Islet of Langerhans (tissue), 1 donor: ENCODE data around the gene DNAH12.
"Not testable (repeated sequence)": the region's sequence is repeated elsewhere in the genome, so short reads cannot be mapped to it uniquely, and the experiment has no call there.

Source experiments
- FAIRE-seq: peaks from one replicate; lab custom pipeline; 2011; peaks lifted over from hg19 to GRCh38; lab: Jason Lieb, UNC

DNAH12 gene

GRCh38 chr3:57538465-57538864, 5.7 kb downstream of the DNAH12 start:
- FAIRE-seq, result no peak

- no peak for FAIRE-seq
Observed at GRCh38 chr3:57530071-57530608, 14.0 kb downstream of the DNAH12 start.

- no peak for FAIRE-seq
Observed at GRCh38 chr3:57518276-57518915, 25.7 kb downstream of the DNAH12 start.

GRCh38 chr3:57512166-57512565, 32.0 kb downstream of the DNAH12 start:
- no peak for FAIRE-seq

DNA sequence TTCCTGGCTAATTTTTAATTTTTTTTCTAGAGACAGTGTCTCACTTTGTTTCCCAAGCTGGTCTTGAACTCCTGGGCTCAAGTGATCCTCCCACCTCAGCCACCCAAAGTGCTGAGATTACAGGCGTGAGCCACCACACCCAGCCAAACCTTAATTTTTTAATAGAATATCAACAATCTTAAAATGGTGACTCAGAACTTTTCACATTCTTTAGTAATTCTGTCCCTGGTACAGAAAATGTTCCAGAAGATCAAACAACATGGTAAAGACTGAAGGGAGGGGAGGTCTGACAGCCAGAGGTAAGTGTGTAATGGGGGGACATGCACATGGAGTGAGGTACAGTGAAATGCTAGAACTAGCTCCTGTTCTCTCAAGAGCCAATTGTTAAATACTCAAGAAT, 38.2 kb downstream of the DNAH12 start:
- FAIRE-seq, result no peak

DNA sequence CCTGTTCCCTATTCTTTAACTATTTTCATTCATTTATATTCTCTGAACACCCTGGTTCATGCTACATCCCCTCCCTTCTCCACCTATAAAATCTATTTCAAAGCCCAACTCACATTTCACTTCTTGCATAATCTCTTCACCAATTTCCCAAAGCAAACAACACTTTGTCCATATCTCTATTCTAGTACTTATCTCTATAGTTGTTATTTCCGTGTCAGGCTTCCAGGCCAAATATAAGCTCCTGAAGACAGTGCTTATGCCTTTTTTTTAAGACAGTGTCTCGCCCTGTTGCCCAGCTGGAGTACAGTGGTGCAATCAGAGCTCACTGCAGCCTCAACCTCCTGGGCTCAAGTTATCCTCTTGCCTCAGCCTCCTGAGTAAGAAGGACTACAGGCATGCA, 43.6 kb downstream of the DNAH12 start:
- no peak for FAIRE-seq

- FAIRE-seq, result no peak
Observed at GRCh38 chr3:57497904-57498303, 46.2 kb downstream of the DNAH12 start.

DNA sequence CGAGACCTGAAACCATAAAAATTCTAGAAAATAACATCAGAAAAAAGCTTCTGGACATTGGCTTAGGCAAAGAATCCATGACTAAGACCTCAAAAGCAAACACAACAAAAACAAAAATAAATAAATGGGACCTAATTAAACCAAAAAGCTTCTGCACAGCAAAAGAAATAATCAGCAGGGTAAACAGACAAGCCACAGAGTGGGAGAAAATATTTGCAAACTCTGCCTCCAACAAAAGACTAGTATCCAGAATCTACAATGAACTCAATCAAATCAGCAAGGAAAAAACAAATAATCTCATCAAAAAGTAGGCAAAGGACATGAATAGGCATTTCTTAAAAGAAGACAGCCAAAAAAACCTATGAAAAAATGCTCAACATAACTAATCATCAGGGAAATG, 59.6 kb downstream of the DNAH12 start:
- FAIRE-seq, result no peak

GRCh38 chr3:57477193-57477592, 67.0 kb downstream of the DNAH12 start:
- not testable (repeated sequence) for FAIRE-seq

DNA sequence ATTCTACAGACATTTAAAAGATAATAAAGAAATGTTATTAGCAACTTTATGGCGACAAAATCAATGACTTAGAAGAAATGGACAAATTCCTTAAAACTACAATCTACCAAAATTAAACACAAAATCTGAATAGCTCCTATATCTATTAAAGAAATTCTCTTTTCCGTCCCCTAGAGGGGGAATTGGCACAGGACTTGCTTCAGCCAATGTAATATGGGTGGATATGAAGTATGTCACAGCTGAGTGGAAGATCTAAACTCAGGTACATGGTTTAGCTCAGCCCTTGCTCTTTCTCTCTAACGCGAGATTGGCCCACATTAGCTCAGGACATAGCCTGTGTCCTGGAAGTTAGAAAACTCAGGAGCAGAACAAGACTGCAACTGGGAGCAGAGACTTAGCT, 79.3 kb downstream of the DNAH12 start:
- FAIRE-seq, result no peak

DNA sequence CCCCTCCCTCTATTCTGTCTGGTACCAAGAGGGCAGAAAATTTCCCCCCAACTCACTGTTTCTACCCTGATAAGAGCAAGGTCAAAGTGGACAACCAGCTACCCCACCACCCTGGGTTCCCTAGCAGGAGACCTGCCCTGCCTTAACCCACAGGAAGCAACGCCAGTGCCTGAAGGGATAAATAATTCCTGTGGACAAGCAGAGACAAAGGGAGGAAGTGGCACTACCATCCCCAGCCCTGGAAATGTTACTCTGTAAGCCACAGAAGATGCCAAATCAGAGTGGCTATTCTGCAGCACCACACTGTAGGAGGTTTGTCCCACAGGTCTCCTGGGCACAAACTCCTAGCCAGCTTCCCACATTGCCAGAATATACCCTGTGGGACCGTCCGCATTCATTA, 80.1 kb downstream of the DNAH12 start:
- no peak for FAIRE-seq

DNA sequence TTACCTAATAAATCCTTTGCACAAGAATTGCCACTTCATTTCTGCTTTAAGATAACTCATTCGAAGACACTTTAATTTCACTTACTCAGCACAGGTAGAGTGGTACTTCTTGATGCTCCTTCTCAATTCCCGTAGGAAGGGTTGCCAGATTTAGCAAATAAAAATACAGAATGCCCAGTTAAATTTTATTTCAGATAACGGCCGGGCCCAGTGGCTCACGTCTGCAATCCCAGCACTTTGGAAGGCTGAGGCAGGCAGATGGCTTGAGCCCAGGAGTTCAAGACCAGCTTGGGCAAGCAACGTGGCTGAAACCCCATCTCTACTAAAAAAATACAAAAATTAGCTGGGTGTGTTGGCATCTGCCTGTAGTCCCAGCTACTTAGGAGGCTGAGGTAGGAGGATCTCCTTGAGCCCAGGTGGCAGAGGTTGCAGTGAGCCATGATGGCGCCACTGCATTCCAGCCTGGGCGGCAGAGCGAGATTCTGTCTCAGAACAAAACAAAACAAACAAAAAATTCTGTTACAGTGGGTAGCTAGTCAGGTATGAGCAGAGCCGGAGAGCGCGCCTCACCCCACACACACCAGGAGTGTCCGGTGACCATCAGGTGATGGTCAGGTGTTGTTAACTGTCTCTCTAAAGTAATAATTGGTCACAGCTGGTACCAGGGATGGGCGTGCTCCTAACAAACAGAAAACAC, 92.8 kb downstream of the DNAH12 start:
- FAIRE-seq, result no peak

- not testable (repeated sequence) for FAIRE-seq
Observed at GRCh38 chr3:57449276-57449847, 94.8 kb downstream of the DNAH12 start.

DNA sequence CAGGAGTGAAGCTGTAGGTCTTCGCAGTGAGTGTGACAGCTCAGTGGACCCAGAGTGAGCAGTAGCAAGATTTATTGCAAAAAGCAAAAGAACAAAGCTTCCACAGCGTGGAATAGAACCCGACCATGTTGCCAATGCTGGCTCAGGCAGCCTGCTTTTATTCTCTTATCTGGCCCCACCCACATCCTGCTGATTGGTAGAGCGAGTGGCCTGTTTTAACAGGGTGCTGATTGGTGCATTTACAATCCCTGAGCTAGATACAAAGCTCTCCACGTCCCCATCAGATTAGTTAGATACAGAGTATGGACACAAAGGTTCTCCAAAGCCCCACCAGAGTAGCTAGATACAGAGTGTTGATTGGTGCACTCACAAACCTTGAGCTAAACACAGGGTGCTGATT, 95.7 kb downstream of the DNAH12 start:
- FAIRE-seq, result not testable (repeated sequence)

DNA sequence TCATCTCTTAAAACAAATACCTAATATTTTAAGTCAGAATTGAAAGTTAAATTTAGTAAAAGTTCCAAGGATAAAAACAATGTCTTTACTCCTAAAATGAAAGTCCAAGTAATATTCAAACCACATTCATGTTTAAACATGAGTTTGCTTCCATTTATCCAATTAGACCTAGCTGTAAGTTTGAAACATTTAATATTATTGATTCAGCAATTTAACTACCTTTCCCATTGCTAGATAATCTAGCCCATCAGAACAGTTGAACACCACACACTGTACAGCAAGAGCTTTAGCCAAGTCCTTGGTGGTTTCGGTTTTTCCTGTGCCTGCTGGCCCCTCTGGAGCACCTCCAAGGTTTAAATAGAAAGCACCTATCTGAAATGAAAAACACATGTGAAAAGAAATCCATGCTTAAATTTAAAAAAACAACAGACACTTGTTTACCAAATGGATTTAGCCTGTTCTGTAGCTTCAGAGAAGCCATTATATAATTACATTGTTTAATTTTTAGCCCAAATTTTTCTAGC, 97.8 kb downstream of the DNAH12 start:
- peak; percentile 9 for FAIRE-seq

DNA sequence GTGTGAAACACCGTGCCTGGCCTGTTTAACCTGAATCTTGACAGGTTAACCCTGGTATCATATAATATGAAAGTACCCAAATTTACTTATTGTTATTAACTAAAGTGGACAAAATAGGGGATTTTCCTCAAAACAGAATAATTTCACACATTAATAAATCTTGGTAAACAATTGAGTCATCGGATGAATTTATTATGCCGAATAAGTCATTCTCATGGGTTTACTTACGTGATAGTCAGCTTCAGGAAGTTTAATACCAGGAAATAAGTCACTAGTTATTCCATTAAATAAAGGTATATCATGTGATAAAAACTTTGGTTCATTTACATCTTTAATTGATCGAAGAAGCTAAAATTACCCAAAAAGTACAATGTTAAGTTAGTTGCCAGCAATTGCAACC, 99.7 kb downstream of the DNAH12 start:
- peak; percentile 55 for FAIRE-seq

- FAIRE-seq, result not testable (repeated sequence)
Observed at GRCh38 chr3:57440144-57440543, 104.0 kb downstream of the DNAH12 start.

DNA sequence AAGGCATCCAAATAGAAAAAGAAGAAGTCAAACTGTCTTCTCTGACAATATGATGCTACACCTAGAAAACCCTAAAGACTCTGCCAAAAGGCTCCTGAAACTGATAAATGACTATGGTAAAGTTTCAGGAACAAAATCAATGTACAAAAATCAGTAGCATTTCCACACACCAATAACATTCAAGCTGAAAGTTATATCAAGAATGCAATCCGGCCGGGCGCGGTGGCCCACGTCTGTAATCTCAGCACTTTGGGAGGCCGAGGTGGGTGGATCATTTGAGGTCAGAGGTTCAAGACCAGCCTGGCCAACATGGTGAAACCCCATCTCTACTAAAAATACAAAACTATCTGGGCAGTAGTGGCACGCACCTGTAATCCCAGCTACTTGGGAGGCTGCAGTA, 105.7 kb downstream of the DNAH12 start:
- FAIRE-seq, result not testable (repeated sequence)

DNA sequence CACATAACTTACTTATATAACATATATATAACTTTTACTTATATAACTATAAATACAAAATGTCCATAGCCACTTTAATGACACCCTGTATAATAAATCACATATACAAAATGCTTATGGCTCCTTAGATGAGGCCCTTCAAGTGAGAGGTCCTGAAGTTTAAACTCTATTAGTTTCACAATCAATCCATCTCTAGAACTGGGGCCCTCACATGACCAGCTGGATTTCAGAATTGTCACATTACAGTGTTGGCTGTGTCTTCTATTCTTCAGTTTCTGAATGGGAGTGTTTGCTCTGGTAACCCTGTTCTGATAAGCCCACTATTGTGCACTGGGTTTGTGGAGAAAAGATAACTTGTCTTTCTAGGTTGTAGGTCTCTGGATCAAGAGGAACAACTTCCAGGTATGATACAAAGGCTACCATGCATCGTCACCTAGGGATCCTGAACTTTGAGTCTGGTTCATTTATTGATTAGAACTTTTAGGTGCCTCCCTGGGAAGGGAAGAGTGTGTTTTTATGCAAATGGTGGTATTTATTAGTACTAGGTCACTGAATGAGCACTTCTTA, 107.9 kb downstream of the DNAH12 start:
- FAIRE-seq, result no peak

GRCh38 chr3:57434041-57434440, 110.1 kb downstream of the DNAH12 start:
- no peak for FAIRE-seq

GRCh38 chr3:57423335-57423734, 120.8 kb downstream of the DNAH12 start:
- FAIRE-seq, result no peak

DNA sequence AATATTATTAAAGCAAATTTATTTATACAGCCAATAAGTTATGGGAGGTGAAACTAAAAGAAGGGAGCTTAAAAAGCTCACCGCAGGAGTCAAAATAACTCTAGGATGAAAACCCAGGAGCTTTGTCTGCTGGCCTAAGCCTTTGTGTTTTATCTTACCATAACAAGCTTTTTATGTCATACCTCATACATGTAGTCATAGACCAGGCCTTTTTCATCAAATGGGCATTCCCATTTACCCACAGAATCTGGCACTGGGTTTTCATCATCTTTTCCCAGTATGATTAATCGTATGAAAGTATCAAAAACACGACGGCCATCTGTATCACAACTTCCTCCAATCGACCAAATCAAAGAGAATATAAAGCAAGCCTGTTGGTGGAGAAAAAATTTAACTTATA, 122.8 kb downstream of the DNAH12 start:
- FAIRE-seq, result no peak

DNA sequence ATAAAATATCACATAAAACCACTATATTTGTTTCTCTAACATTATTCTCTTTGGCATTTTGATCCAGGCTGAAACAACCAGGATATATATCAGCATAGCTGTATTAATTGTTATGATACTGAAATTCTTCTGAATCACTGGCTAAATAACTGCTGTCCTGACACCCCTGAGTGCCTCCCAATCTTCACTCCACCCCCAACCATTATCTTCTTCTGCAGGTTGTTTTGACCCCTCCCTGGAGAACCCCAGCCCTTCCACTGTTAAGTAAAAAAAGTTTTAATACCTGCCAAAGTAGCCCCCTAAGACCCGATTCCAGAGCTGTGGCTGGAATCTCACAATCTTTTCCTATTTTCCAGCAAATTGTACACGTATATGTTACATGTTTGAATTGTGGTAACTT, 124.1 kb downstream of the DNAH12 start:
- no peak for FAIRE-seq
